ENCODE results near the gene DPF3. TPM values are rescaled to one million over a fixed set of nuclear protein-coding genes. Genes with fewer than 3 reads are reported as not detected.

The DPF3 gene
- total RNA-seq, 1 experiment from 2014 or later, result 6.4 TPM

DNA sequence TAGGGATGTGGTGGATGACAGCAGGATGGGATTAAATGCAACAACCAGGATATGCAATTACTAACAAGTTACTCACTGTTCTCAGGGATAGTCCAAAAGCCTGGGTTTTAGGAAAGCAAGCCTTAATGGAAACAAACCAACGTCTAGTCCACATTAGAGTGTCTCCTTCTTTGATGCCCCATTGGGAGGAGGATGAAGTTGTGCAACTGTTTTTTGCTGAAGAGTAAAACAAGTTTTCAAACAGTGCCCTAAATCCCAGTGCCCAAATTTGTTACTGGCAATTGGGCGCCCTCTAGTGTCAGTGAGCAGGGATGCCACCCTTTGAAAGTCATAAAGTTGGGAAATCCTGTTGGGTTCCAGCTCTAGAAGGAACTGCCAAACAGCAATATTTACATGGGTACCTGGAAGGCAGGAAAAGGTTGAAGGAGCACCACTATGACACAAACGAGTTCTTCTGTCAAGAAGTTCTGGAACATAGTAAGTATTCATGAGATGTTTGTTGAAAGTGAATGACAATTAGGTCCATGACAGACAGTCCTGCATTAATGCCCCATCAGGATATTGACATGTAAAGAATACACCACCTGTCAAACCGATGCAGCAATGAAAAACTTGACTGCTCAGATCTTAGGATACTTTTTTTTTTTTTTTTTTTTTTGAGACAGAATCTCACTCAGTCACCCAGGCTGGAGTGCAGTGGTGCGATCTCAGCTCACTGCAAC is 11.1 kb upstream of the DPF3 start:
- DNase-seq (ENCODE audit: low read depth), result peak; percentile 71

DNA sequence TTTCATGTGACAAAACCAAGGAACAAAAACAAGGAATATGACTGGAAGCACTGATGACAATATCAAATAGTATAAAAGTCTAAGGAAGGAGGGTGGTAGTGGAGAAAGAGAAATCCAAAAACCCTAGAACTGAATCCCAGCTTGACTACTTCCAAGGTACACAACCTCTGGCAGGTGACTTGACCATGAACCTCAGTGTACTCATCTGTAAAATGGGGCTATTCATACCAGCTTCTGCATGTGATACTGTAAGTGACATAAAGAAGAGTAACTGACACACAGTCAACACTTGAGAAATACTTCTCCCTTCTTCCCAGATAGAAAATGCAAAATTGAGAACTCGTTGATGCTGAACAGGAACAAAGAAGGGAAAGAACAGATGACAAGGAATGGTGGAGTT is 10.3 kb upstream of the DPF3 start:
- DNase-seq (ENCODE audit: low read depth), result no peak

DNA sequence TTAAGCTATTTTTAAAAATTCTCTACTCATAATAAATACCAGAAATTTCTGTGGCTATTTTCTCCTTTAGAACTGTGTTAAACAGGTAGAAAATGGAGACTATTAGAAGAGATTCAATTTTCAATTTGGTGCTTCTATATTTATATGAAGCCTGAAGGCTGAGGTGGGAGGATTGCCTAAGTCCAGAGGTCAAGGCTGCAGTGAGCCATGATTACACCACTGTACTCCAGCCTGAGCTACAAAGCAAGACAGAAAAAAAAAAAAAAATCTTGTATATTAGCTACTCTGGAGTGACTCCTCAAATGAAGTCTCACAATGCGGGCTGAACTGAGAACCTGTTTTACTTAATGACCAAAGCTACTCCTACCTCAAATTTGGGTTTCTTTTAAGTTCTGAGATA is 9.8 kb upstream of the DPF3 start:
- DNase-seq (ENCODE audit: low read depth), result no peak

DNA sequence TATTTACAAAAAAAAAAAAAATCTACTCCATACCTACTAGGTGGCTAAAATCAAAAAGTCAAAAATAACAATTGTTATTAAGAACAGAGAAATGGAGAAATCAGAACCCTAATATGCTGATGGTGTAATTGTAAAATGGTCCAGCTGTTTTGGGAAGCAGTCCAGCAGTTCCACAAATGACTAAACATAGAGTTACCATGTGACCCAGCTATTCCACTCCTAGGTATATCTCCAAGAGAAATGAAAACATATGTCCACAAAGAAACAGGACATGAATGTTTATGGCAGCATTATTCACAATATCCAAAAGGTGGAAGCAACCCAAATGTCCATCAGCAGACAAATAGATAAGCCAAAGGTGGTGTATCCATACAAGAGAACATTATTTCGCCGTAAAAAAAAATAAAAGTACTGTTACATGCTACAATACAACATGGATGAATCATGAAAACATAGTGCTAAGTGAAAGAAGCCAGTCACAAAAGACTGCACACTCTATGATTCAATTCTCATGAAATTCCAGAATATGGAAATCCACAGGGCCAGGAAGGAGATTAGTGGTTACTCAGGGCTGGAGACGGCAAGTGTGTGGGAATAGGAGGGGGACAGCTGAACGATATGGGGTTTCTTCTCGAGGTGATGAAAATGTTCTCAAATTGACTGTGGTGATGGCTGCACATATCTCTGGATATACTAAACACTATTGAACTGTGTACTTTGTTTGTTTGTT is 9.1 kb upstream of the DPF3 start:
- DNase-seq (ENCODE audit: low read depth), result no peak

DNA sequence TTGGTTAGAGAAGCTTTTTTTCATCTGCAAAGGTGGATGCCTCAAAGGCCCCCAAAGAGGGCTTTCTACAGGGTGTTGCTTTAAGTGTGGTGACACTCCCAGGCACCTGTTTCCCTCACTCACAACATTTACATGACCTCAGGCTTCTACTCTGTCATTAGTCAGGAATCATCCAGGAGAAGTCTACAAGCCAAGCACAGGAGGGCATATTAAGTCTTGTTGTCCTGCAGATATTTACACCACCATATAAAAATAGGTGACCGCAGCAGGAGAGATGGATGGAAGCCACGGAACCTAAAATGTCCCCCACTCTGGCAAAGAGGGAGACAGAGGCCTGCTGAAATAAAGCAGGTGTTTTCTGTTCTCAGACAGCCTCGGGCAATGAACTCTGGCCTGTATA is 7.5 kb upstream of the DPF3 start:
- DNase-seq (ENCODE audit: low read depth), result no peak

DNA sequence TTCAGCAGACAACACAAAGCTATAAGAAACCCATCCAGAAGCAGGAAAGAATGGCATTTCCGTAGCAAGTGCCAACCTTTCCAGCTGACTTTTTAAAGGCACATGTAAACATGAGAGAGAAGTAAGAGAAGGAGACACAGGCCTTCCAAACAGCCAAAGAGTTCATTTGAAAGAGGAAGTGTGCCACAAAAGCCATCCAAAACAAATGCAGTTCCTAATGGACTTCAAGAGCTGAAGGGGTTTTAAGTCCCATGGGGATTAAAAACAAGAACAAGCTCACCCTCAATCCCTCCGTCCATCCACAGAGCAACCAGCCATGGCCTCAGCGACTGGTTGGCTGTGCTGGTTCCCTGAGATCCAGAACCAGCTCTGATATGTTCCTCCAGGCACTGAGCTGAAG is 4.5 kb upstream of the DPF3 start:
- no peak for DNase-seq (ENCODE audit: low read depth)

DNA sequence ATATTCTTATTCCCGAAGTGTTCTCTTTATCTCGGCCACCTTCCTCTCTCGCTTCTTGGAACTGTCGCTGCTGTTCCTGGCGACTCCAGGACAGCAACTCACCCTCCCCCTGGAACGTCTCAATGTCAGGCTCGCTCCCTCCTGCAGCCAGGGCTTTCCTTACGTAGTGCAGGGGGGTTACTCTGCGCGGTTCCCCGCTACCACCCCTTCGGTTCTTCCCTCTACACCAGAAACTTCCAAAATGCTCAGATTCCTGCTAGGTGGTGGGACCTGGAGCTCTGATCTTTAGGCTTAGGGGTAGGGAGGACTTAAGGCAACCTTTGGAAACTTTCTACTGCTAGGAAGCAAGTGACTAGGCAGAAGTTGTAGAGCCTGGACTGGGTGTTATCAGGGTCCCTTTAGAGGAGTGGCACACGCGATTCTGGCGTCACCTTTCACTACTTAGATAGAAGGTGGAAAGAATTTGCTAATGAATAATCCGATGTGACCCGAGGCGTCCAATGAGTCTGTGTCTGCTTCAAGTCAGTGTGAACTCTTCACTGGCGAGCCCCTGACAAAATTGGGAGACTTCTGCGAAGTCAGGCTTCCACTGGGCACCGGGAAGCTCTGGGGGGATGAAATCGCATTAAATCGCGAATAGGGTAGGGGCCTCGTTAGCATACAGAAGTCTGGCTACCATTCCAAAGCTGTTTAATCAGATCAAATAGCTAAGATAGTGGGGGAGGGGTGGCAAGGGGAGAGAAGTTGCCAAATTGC is 900 bp upstream of the DPF3 start:
- peak; percentile 45 for DNase-seq (ENCODE audit: low read depth)

DNA sequence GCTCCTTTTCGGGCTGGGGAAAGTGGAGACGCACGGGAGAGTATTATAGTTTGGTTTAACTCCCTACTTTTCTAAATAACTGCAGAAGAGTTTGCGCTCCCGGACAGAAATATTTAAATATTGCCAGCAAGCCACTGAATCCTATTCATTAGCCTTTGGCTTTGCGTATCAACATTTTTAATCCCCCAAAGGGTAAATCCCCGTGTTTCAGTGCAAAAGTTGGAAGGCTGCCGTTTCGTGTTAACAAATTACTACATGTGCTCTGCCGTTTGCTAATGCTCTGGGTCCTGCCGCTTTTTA is 372 bp upstream of the DPF3 start:
- DNase-seq (ENCODE audit: low read depth), result no peak

DNA sequence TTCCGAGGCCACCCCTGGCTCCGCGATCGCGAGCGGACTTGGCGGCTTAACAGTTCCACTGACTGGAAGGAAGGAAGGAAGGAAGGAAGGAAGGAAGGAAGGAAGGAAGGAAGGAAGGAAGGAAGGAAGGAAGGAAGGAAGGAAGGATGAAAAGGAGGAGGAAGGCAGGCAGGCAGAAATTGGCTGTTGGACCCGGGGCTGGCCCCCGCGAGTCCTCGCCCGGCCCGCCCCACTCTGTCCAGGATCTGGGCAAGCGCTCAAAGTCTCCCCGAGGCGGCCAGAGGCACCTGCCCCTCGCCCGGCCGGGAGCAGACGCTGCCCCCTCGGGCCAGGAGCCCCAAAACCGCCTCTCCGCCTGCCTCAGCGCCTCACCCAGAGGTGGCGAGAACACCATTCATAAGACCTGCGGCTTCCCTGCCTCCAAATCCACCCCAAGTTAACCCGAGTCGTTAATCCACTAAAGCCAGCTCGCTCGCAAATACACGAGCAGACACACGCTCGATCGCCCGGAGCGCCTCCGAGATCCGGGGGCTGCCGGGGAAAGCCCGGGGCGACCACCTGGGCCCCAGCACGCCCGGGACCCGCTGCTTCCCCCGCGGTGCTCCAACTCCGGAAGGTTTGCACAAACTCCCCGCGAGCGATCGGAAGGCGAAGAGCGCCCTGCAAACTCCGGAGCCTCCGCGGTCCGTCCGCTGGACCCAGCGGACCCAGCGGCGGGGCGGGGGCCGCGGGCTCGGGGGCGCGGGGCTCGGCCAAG is 844 bp downstream of the DPF3 start:
- peak; percentile 58 for DNase-seq (ENCODE audit: low read depth)

DNA sequence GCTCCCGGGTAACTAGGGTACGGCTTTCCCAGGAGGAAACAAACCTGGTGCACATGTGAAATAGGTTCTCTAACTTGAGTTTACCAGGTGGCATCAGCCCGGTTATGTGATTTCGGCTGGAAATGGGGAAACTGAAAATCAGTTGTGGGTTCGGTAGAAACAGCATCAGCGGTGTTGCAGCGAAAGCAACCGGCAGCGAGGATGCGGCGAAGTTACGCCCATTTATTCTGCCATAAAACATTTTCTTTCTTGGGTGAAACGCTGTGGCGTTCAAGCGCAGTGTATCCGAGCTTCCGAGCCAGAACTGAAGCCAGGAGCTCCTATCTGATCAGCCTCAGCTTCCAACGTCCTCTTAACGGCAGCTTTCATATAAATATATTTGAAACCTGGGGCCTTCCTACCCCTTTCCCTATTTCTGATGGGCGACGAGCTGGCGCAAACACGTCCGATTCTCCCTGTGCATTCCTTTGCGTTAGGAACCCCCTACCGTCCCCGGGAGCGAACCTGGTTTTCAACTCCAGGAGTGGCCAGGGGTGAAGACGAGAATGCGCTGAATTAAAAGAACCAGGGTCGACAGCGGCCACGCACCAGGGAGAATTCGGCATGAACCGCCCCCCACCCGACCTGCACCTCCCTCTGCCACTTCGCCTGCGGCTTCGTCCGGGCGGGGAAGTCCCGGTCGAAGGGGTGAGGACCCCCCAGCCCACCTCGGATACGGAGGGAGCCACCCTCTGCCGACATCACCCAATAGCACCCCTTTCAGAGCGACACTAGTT is 1.6 kb downstream of the DPF3 start:
- peak; percentile 59 for DNase-seq (ENCODE audit: low read depth)

DNA sequence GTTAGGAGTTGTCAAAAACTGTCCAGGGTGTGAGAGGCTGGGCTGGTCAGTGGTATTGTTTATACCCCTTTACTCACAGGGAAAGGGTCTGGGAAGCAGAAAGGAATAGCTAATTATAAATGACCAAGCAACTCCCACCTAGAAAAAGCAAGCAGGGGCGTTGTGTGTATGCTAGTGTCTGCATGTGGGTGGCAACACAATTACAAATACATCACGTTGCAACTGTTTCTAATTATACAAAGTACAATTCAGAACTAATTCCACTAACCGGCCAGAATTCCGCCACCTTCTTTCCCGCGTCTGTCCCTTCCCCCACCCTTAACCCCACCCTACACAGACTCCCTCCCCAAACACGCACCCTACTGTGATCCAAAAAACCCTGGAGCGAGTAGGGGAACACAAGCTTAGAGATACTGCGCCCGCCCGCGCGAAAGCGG is 2.2 kb downstream of the DPF3 start:
- DNase-seq (ENCODE audit: low read depth), result no peak

DNA sequence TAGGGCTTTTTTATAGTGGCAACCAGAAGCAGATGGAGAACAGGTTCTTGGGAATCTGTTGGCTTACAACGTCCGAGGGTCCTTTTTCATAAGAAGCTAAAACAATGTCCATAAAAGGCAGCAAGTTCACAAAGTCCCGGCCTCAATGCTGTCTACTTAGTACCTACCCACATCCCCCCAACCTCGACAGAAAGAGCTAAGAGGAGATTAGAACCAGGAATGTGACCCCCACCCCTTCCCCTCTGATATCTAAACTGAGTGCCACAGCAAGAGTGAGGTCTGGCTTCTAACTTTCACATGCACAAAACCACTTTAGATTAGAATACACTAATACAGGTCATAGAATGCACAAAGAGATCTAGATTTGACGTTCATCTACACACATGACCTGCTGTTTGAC is 4.5 kb downstream of the DPF3 start:
- no peak for DNase-seq (ENCODE audit: low read depth)

DNA sequence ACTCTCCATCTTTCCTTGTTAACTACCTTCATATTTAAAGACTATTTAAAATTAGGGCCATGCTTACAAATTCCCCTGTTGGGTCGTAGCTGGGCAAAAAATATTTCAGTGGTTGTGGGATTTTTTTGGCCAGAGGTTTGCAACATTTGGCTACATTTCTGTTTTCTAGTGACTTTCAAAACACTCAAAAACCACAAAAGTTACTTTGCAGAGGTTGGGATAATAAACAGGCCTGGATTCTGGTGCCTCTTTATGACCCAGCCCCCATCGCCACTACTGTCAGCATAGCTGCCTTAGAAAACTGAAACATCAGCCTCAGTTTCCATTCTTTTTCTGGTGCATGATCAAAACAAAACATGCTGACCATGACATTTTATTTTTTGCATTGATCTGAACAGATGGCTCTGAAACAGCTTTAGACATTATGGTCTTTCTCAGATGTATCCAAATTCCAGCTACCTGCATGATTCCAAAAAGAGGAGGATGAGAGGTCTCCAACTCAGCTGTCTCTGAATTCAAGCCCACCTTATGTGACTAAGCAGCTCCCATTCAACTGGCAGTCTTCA is 5.2 kb downstream of the DPF3 start:
- DNase-seq (ENCODE audit: low read depth), result no peak

DNA sequence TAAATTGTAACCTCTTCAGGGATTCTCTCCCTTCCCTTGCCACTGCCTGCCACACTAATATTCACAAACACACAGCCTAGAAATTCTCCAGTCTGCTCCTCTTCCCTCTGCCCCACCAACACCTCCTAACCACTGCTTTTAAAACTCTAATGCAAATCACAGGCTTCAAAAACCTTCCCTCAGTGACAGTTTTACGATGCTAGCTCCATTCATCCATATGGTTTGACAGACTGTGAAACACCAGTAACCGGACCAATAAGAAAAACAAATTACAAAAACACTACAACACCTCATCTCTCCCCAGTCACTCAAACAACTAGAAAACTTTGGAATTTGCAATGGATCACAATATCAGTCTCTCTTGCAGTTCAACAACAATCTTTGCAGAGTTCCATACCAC is 5.7 kb downstream of the DPF3 start:
- no peak for DNase-seq (ENCODE audit: low read depth)

DNA sequence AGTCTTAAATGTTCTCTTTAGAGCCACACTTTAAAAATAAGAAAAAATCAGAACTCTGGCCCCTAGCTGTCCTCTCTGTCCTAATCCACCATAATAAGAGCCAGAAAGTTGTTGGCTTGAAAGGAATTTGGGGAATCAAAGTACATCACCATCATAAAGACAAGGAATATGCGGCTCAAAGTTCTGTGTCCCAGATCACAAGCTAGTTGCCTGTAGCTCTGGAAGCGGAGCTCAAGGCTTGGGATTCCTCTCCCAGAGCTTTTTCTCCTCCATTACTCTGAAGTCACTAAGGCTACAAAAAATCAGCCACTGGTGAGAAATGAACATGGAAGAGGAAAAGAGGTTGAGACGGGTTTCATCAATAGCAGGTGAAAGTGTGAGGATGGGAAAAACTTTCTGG is 6.4 kb downstream of the DPF3 start:
- DNase-seq (ENCODE audit: low read depth), result no peak

DNA sequence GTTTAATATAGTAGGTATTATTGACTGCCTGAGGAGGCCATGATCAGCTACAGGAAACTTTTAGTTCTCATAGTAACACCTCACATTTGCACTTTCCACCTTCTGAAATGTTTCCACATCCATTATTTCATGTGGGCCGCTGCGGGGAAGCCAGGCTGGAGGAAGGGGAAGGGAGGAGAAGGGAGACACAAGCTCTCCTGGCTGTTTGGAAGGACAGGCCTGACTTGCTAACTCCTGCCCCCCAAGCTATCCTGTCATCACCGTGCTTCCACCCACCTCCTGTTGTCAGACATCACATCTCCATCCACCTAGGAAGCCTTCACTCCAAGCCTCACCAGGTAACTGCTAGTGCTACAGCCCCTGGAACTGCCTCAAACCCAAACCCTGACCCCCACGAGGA is 9.5 kb downstream of the DPF3 start:
- DNase-seq (ENCODE audit: low read depth), result no peak

DNA sequence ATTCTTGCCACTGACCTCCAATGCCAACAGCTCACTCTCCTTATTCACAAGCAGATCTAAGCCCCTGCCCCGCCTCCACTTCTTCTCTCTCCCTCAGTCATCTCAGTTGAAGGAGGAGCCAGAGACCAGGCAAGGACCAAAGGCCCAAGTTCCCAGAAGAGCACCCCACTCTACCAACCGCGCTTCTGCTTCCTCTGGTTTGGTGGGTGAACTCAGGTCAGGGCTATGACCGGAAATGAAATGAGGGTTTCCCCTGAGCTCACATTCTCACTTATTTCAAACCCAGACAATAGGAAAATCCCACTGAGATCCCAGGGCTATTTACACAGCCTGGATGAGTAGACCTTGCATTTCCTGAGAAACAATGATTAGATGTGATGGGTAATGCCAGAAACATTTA is 9.9 kb downstream of the DPF3 start:
- peak; percentile 73 for DNase-seq (ENCODE audit: low read depth)

DNA sequence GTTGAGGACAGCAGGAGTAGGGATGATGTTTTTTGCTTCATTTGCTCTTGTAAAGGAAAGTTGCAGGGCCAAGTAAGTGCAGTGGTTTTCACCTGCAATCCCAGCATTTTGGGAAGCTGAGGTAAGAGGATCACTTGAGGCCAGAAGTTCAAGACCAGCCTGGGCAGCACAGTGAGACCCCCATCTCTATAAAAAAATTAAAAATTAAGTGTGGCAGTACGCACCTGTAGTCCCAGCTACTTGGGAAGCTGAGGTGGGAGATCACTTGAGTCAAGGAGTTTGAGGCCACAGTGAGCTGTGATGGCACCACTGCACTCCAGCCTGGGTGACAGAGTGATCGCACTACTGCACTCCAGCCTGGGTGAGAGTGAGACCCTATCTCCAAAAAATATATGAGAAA is 10.8 kb downstream of the DPF3 start:
- DNase-seq (ENCODE audit: low read depth), result no peak

DNA sequence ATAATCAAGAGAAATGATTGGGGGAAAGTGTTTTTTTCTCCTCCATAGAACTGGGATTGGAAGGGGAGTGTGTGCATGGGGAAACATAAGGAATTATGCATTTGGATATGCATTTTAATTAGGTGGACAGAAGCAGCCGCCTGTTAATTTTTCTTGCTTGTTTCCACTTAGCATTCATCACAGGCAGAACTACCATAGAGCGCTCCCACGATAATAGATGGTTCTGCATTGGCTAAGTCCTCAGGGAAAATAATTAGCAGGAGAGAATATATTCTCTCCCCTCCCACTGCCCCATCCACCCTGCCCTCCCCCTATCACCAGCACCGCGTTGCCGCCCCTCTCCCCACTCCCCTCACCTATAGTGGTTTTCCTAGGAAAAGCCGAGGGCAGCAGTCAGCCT is 11.4 kb downstream of the DPF3 start:
- DNase-seq (ENCODE audit: low read depth), result no peak

DNA sequence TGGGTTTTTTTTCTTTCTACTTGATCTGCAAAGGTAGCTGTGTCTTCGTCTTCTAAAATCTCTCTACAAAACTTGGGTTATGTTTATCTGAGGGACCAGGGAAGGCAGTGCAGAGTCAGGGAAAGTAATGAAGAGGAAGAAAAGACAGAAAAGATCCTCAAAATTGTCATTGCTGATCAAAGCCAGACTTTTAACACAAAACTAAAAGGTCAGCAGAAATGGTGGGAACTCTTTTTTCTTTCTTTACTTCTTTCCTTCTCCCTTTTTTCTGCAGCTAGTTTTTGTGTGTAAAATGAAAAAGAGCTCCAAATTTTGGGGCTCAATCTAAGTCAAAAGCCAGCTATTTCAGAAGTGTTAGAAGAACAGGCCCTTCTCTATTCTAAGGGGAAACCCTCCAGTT is 11.9 kb downstream of the DPF3 start:
- DNase-seq (ENCODE audit: low read depth), result no peak

DNA sequence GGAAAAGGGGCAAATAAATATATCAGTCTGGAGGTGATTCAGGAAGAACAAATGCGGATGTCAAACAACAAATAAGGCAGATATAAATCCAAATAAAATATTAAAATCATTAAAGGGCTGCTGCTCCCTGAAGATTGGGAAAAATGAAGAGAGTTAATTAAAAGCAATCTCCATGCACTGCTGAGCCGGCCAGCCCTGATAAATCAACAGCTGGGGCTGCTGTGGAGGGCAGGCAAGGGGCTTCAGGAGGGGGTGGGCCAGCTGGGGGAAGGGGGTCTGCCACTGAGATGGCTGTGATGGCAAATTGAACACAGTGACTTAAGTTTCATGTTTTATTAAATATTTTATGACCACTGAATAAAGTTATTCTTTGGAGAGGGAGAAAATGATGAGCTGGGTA is 12.4 kb downstream of the DPF3 start:
- DNase-seq (ENCODE audit: low read depth), result no peak

Data from Daoy (cell line).